ENCODE results near the gene VEZT.

GRCh38 chr12:95261109-95261508, 43.5 kb downstream of the VEZT start:
- TF ChIP-seq, protein P1, sequence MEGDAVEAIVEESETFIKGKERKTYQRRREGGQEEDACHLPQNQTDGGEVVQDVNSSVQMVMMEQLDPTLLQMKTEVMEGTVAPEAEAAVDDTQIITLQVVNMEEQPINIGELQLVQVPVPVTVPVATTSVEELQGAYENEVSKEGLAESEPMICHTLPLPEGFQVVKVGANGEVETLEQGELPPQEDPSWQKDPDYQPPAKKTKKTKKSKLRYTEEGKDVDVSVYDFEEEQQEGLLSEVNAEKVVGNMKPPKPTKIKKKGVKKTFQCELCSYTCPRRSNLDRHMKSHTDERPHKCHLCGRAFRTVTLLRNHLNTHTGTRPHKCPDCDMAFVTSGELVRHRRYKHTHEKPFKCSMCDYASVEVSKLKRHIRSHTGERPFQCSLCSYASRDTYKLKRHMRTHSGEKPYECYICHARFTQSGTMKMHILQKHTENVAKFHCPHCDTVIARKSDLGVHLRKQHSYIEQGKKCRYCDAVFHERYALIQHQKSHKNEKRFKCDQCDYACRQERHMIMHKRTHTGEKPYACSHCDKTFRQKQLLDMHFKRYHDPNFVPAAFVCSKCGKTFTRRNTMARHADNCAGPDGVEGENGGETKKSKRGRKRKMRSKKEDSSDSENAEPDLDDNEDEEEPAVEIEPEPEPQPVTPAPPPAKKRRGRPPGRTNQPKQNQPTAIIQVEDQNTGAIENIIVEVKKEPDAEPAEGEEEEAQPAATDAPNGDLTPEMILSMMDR (IDR thresholded peaks at IDR 0.05), result no peak
- no peak for TF ChIP-seq EP300 (IDR thresholded peaks at IDR 0.05)

Data from ovary (tissue), 3 donors.